GM19099 (cell line): ENCODE results near the gene ADAM23.

Source experiments
- POLR2A ChIP-seq: IDR thresholded peaks from 3 replicates; pipeline ENCODE4 v1.6.1; 2011; ENCODE audit warnings: low read depth; ENCODE audit not compliant: insufficient read length; ENCODE audit errors: extremely low read depth

The ADAM23 gene

DNA sequence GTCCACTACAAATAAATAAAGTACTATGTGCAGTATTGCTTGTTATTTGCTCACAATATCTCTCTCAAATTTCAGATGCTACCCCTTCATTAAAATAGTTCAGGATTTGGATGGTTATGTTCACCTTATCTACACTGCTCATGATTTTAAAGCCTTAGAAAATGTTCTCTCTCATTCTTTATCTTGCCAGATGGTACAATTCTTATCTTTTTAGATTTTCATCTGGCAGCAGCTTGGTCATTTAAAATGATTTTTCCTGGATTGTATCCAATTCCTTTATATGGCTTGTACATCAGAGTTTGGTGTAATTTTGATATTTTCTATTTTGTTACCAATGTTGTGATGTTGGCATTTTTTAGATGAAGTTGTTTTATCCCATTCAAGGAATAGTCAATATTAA, 10.1 kb upstream of the ADAM23 start:
- no peak for TF ChIP-seq POLR2A

- no peak for TF ChIP-seq POLR2A
Observed at GRCh38 chr2:206433686-206434085, 9.6 kb upstream of the ADAM23 start.

DNA sequence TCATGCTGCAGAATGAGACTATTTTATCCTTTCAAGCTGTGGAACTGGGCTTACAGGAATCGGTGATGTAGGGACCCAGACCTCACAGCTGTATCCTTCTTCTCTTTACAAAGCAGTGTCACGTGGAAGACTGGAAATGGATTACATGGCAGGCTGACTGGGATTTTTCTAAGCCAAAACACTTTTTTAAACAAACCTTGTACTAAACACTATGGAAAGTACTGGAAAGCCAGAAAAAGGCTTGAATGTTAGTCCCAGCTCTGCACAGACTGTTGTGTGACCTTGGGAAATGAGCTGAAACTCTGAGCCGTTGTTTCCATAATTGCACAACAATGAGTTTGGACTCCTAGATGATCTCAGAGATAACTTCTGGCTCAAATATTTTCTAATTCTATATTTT, 7.6 kb upstream of the ADAM23 start:
- no peak for TF ChIP-seq POLR2A

GRCh38 chr2:206438196-206438724, 5.1 kb upstream of the ADAM23 start:
- no peak for TF ChIP-seq POLR2A

DNA sequence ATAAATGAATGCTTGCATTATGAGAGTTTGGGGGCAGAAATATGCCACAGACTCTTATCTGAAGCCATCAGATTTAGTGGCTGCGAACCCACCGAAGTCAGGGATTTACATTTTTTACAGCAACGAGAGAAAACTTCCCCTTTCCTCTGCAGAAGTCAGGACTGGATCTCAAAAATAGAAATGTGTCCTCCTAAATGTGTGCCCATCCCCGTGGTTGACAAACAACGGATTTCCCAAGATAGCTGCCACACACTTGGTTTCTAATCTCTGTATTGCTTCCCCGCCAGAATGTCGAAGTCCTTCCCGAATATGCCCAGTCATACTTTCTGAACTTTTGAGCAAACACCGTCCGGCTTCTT, 879 bp upstream of the ADAM23 start:
- TF ChIP-seq POLR2A: no peak

- no peak for TF ChIP-seq POLR2A
Observed at GRCh38 chr2:206443735-206444527, 599 bp downstream of the ADAM23 start.

DNA sequence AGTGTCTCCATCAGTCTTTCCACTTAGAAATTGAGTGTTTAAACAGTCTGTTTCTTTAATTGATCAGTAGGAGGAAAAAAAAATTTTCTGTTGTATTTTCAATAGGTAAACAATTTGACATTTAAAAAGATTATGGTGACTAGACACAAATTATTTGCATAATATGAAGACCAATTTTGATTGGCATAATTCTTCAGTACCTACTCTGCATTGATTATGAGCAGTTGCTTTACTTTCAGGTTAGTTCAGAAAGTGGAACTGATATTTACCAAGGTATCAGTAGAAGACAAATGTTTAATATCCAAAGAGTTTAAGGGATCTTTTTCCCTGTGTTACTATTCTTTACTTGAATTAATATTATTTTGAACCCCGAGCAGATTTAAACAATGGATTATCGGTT, 2.6 kb downstream of the ADAM23 start:
- TF ChIP-seq POLR2A: no peak

- TF ChIP-seq POLR2A: no peak
Observed at GRCh38 chr2:206452242-206452641, 8.9 kb downstream of the ADAM23 start.

- no peak for TF ChIP-seq POLR2A
Observed at GRCh38 chr2:206452750-206453149, 9.4 kb downstream of the ADAM23 start.

DNA sequence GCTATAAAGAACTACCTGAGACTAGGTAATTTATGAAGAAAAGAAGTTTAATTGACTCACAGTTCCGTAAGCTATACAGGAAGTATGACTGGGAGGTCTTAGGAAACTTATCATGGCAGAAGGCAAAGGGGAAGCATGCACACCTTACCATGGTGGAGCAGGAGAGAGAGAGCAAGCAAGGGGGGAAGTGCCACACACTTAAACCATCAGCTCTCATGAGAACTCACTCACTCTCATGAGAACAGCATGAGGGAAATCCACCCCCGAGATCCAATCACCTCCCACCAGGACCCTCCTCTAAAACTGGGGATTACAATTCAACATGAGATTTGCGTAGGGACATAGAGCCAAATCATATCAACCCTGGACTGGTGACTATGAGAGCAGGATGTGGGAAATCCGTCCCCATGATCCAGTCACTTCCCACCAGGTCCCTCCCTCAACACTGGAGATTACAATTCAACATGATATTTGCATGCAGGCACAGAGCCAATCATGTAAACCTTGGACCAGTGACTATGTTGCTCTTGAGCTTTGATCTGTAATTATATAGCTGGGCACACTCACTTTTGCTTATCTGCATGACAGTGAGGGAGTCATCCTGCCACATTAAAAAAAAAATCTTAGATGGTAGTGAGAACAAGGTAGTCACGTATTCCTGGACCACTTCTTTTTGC, 12.9 kb downstream of the ADAM23 start:
- no peak for TF ChIP-seq POLR2A

GRCh38 chr2:206457188-206457634, 13.9 kb downstream of the ADAM23 start:
- TF ChIP-seq POLR2A: no peak

DNA sequence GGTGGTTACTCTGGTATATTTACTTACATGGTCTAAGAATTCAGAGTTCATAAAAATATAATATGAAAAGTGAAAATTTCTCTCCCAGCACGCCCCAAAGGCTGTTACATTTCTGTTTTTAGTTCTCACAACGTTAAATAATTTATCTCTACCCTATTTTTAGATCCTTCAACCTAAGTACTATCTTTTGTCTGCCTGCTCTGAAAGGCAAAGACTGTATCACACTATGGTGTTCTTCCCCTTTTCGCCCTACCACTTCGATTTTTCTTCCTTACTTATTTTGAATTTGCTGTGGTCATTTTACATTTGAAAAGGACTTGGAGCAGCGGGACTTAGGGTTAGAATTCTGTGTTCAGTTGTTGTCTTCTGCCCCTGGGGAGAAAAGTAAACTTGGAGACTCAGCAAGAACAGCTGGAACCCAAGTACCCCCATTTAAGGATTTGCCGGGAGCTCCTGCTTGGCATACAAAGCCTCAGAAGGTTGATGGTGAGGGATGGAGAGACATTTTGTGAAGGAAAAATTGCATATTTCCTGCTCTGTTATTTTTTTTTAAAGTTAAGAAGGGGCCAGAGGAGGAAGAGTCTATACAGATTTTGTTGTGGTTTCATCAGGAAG, 19.0 kb downstream of the ADAM23 start:
- TF ChIP-seq POLR2A: no peak

- TF ChIP-seq POLR2A: no peak
Observed at GRCh38 chr2:206463685-206464084, 20.4 kb downstream of the ADAM23 start.

DNA sequence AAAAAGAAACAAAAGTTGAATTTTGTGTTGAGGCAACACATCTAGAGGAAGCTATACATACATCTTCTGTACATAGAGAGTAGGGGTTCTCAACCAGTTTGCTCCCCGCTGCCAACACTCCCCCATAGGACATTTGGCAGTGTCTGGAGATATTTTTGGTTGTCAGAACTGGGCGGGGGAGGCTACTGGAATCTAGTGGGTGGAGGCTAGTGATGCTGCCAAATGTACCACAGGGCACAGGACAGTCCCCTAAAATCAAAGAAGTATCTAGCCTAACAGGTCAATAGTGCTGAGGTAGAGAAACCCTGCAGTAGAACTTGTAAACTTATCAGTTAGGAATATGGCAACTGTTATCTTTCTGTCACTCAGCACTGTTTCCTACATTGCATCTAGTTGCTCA, 21.3 kb downstream of the ADAM23 start:
- TF ChIP-seq POLR2A: no peak

GRCh38 chr2:206471524-206472062, 28.3 kb downstream of the ADAM23 start:
- TF ChIP-seq POLR2A: no peak
